K562 (cell line): ENCODE data around the gene CFAP20DC. TPM values are rescaled to one million over a fixed set of nuclear protein-coding genes. Genes with fewer than 3 reads are reported as not detected.

Experiments used
- ATAC-seq: fragments of 200-7000 bp; cut with Tn5 transposase; 3 replicates; pipeline ENCODE4 v1.9.1; 2020; ENCODE audit warnings: moderate library complexity
- BruUV-seq: library from RNA; stranded (reverse); fragments of 400-500 nt; replicated peaks from 2 replicates; lab custom pipeline; 2021; lab: Mats Ljungman, UMichigan
- CTCF ChIA-PET: fragments of 300-600 bp; formaldehyde crosslinking; extraction: SDS; loops from one replicate; lab custom pipeline; 2021; ENCODE audit warnings: low intra/inter-chr PET ratio; lab: Yijun Ruan, JAX
- POLR2A ChIA-PET: fragments of 300-600, 350-650 bp; sonication (Branson Sonifier 250); formaldehyde crosslinking; extraction: SDS; loops from one replicate; lab custom pipeline; 2021; ENCODE audit warnings: antibody characterized with exemption, inconsistent platforms; lab: Yijun Ruan, JAX
- DNase-seq, 4 experiments: peaks; one replicate each; pipeline versions ENCODE4 v3.0.0 to v3.0.0-alpha.2; 2011 to 2018; ENCODE audit warnings: low spot score in 3 of 4, mixed read lengths in 3 of 4; ENCODE audit errors: extremely low read depth in 1 of 4
- FAIRE-seq: peaks from 2 replicates; lab custom pipeline; 2011; peaks lifted over from hg19 to GRCh38; lab: Jason Lieb, UNC
- H2AFZ ChIP-seq: 2 replicates; pipeline ENCODE4 v1.6.0; 2011; ENCODE audit warnings: low read depth, low read length, control low read depth, inconsistent platforms
- H3K27ac ChIP-seq: fragments of 200-600 bp; 3 replicates; pipeline ENCODE4 v1.8.0; 2011; ENCODE audit warnings: low read depth, mild to moderate bottlenecking, control low read depth, inconsistent platforms, low read length, moderate library complexity, mixed read lengths; ENCODE audit errors: extremely low read depth
- H3K27me3 ChIP-seq, 2 experiments: fragments of 300-600 bp in 1 of 2; 2 replicates in 1 of 2; 3 replicates in 1 of 2; pipeline versions ENCODE4 v1.6.0 to v1.8.0; 2011; ENCODE audit warnings: inconsistent platforms in 2 of 2, low read length in 2 of 2, mild to moderate bottlenecking in 1 of 2, mixed read lengths in 1 of 2, moderate library complexity in 1 of 2; ENCODE audit not compliant: control insufficient read depth in 2 of 2, insufficient read depth in 2 of 2
- H3K36me3 ChIP-seq: fragments of 300-600 bp; 3 replicates; pipeline ENCODE4 v1.8.0; 2011; ENCODE audit warnings: mild to moderate bottlenecking, low read length, inconsistent platforms; ENCODE audit not compliant: control insufficient read depth, insufficient read depth
- H3K4me1 ChIP-seq, 2 experiments: fragments of 200-600 bp in 1 of 2; replicated peaks in 1 of 2; 2 replicates in 1 of 2; 3 replicates in 1 of 2; pipeline versions ENCODE4 v1.5.1 to v1.8.0; 2011; ENCODE audit warnings: inconsistent platforms in 2 of 2, low read length in 2 of 2, mild to moderate bottlenecking in 1 of 2, mixed read lengths in 1 of 2, moderate library complexity in 1 of 2; ENCODE audit not compliant: control insufficient read depth in 2 of 2, insufficient read depth in 2 of 2
- H3K4me2 ChIP-seq: 2 replicates; pipeline ENCODE4 v1.6.1; 2011; ENCODE audit warnings: low read length, control low read depth, inconsistent platforms, mixed read lengths; ENCODE audit not compliant: insufficient read depth
- H3K4me3 ChIP-seq: fragments of 200-600 bp; sonication (generic), shearing (Covaris generic); 2 replicates; pipeline ENCODE4 v1.5.1; 2016; ENCODE audit warnings: control low read depth, inconsistent platforms
- H3K79me2 ChIP-seq: fragments of 200-600 bp; 3 replicates; pipeline ENCODE4 v1.8.0; 2011; ENCODE audit warnings: low read length, inconsistent platforms; ENCODE audit not compliant: control insufficient read depth, insufficient read depth
- H3K9ac ChIP-seq, 2 experiments: 2 replicates each; pipeline versions ENCODE4 v1.6.0 to v1.6.1; 2011; ENCODE audit warnings: low read depth in 2 of 2, low read length in 2 of 2, control low read depth in 1 of 2, inconsistent platforms in 1 of 2, mild to moderate bottlenecking in 1 of 2, mixed read lengths in 1 of 2; ENCODE audit not compliant: insufficient read depth in 1 of 2
- H3K9me1 ChIP-seq: one replicate; pipeline ENCODE4 v1.6.0; 2011; ENCODE audit warnings: inconsistent platforms, mild to moderate bottlenecking, low read length, moderate library complexity; ENCODE audit not compliant: control insufficient read depth, insufficient read depth
- H3K9me3 ChIP-seq: replicated peaks from 2 replicates; pipeline ENCODE4 v1.5.1; 2011; ENCODE audit warnings: low read depth, low read length, inconsistent platforms; ENCODE audit not compliant: control insufficient read depth, insufficient read depth
- H4K20me1 ChIP-seq: replicated peaks from 2 replicates; pipeline ENCODE4 v1.6.1; 2011; ENCODE audit warnings: low read length, inconsistent platforms, mixed read lengths; ENCODE audit not compliant: control insufficient read depth, insufficient read depth
- DNMT1 ChIP-seq: fragments of 450-650 bp; IDR thresholded peaks from 2 replicates; pipeline ENCODE4 v1.6.1; 2016; ENCODE audit warnings: antibody characterized with exemption, mild to moderate bottlenecking
- HEY1 ChIP-seq: fragments of 250-450 bp; sonication (Bioruptor Pico); IDR thresholded peaks from 2 replicates; pipeline ENCODE4 v1.5.0; 2020; ENCODE audit warnings: mild to moderate bottlenecking, moderate library complexity, borderline replicate concordance
- IFI16 ChIP-seq: fragments of 250-450 bp; sonication (Bioruptor Pico); IDR thresholded peaks from 2 replicates; pipeline ENCODE4 v2.1.2; 2022; ENCODE audit warnings: mild to moderate bottlenecking, inconsistent platforms
- RAD21 ChIP-seq, 2 experiments: fragments of 250-450 bp in 1 of 2; fragments of 450-650 bp in 1 of 2; sonication (Bioruptor Pico) in 1 of 2; formaldehyde crosslinking in 1 of 2; IDR thresholded peaks in 1 of 2; conservative IDR thresholded peaks in 1 of 2; 2 replicates each; pipeline versions ENCODE4 v1.4.0 to v1.8.0; 2020 to 2022; ENCODE audit warnings: mild to moderate bottlenecking in 2 of 2, moderate library complexity in 1 of 2
- SMC3 ChIP-seq: conservative IDR thresholded peaks from 2 replicates; pipeline ENCODE4 v1.6.1; 2011; ENCODE audit warnings: low read depth, low read length, improper control_type of control experiment; ENCODE audit not compliant: insufficient read depth
- TAF7 ChIP-seq: fragments of 450-650 bp; IDR thresholded peaks from 2 replicates; pipeline ENCODE4 v1.6.1; 2016; ENCODE audit warnings: missing genetic modification characterization, missing compliant biosample characterization
- ZBTB1 ChIP-seq: sonication (generic); formaldehyde crosslinking; IDR thresholded peaks from 2 replicates; pipeline ENCODE4 v1.8.1; 2023; ENCODE audit warnings: missing genetic modification reagents, low read depth, mild to moderate bottlenecking, borderline replicate concordance
- WGBS: fragments of 100-300 bp; shearing (Covaris generic); methylation state at CpG from one replicate; pipeline ENCODE4 v1.1.6; 2016; ENCODE audit warnings: low coverage, mixed read lengths; ENCODE audit not compliant: insufficient coverage; ENCODE audit errors: missing lambda C conversion rate; 5-methylcytosine and 5-hydroxymethylcytosine counted together
- in situ Hi-C: fragments of 300-500 bp; cut with MboI; formaldehyde crosslinking; loops from 4 replicates; pipeline ENCODE4 v1.15.0; 2018; ENCODE audit warnings: inconsistent platforms, mixed read lengths
- intact Hi-C: fragments of 100-400 bp; cut with micrococcal nuclease; formaldehyde crosslinking; loops from 2 replicates; pipeline ENCODE4 v1.14.2; 2022
- polyA plus RNA-seq, 8 experiments: library from polyadenylated mRNA; depleted of rRNA in 4 of 8; stranded (reverse) in 5 of 8; unstranded in 3 of 8; fragments of >200 nt; fragmentation: Nextera tagmentation in 2 of 8; fragmentation: Illumina TruSeq in 1 of 8; extraction: Ambion mirVana in 2 of 8; extraction: Trizol in 1 of 8; gene quantifications; 2 replicates each; pipeline versions ENCODE4 v1.2.1 to v1.2.3, GENCODE V29; 2011 to 2014; ENCODE audit warnings: inconsistent platforms in 1 of 8, missing spikeins in 1 of 8
- total RNA-seq, 7 experiments: library from RNA; depleted of rRNA in 6 of 7; stranded (reverse); fragments of >200 nt in 6 of 7; fragmentation: Illumina TruSeq in 2 of 7; extraction: Trizol in 2 of 7; gene quantifications; 2 replicates each; pipeline versions ENCODE4 v1.2.1 to v1.2.3, GENCODE V29; 2011 to 2021; ENCODE audit warnings: low replicate concordance in 1 of 7
- TF ChIP-seq, protein P1 (sequence below), 2 experiments: fragments of 450-650 bp; formaldehyde crosslinking in 1 of 2; IDR thresholded peaks; 2 replicates each; pipeline versions ENCODE4 v1.4.0 to v1.6.1; 2014 to 2020; ENCODE audit warnings: mild to moderate bottlenecking in 2 of 2, borderline replicate concordance in 1 of 2, low read depth in 1 of 2
- TF ChIP-seq, protein P2 (sequence below), 3 experiments: IDR thresholded peaks in 2 of 3; conservative IDR thresholded peaks in 1 of 3; 2 replicates each; pipeline ENCODE4 v1.5.1; 2011 to 2012; ENCODE audit warnings: low read length in 3 of 3, mild to moderate bottlenecking in 3 of 3, control low read depth in 2 of 3, improper control_type of control experiment in 1 of 3, inconsistent platforms in 1 of 3, low read depth in 1 of 3, mixed read lengths in 1 of 3, moderate library complexity in 1 of 3; ENCODE audit not compliant: insufficient read depth in 2 of 3

Gene CFAP20DC
- total and polyA plus RNA-seq, 9 of the 15 experiments (the other 6 are each of a cell fraction or from before 2014, with no cell fraction given), result 1.6 to 5.9 (median 4.6) TPM

DNA sequence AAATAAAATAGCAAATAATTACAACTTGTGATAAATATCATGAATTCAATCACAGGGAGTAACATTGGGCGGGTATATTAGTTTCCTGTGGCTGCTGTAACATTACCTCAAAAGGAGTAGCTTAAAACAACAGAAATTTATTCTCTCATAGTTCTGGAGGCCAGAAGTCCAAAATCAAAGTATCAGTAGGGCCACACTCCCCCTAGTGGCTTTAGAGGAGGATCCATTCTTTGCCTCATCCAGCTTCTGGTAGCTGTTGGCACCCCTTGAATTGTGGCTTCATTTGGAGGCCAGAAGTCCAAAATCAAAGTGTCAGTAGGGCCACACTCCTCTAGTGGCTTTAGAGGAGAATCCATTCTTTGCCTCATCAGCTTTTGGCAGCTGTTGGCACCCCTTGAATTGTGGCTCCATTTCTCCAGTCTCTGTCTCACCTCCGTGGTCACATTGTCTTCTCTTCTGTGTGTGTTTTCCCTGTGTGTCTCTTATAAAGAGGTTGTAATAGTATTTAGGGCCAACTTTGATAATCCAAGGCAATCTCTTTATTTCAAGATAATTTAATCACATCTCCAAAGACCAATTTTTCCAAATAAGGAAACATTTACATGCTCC, 3.1 kb upstream of the CFAP20DC start:
- BruUV-seq, result no TSS peak
- in situ Hi-C loops, result no loop called here
- 20% methylated on average over 2 of the region's 2 CpGs for WGBS
- no peak overlapping the region for H3K9ac ChIP-seq
- H3K9me3 ChIP-seq, result no peaks in the 10 kb centered on the region
- H3K36me3 ChIP-seq, result no peaks in the 10 kb centered on the region
- CTCF ChIA-PET, result interaction anchor here (1.2 kb wide), 1 partner anchor 229 kb away, joined by 4 read pairs; no protein-coding TSS in a partner anchor
- no peaks in the 10 kb centered on the region for H3K79me2 ChIP-seq
- intact Hi-C loops, result loop anchor here (1.0 to 2.0 kb wide), 2 partner anchors 59 to 228 kb away; no protein-coding TSS in a partner anchor
- H3K4me2 ChIP-seq, result no peak overlapping the region
- no peak for FAIRE-seq
- peak in 1 of 4 experiments; percentile 37 for DNase-seq
- peaks cover 0 to 7% of the 10 kb centered on the region in 2 experiments; a peak in 3 of 5 replicates for H3K4me1 ChIP-seq
- H2AFZ ChIP-seq, result no peak overlapping the region
- no peaks in the 10 kb centered on the region for H3K9me1 ChIP-seq
- POLR2A ChIA-PET, result interaction anchor here (0.7 to 1.1 kb wide), 2 partner anchors 14 to 21 kb away, joined by 3 read pairs; no protein-coding TSS in a partner anchor
- ATAC-seq, result no peak
- H3K27ac ChIP-seq, result no peak overlapping the region
- H4K20me1 ChIP-seq, result no peaks in the 10 kb centered on the region
- no peaks in the 10 kb centered on the region for H3K27me3 ChIP-seq
- no peak overlapping the region for H3K4me3 ChIP-seq
- TF ChIP-seq HEY1 (CRISPR knock-in tag), result no peak
- TF ChIP-seq SMC3, result 0 out of 2 replicates have a peak, but pooled peaks have one; percentile 38
- no peak for TF ChIP-seq ZBTB1 (CRISPR knock-in tag)
- no peak for TF ChIP-seq DNMT1
- TF ChIP-seq, protein P1, sequence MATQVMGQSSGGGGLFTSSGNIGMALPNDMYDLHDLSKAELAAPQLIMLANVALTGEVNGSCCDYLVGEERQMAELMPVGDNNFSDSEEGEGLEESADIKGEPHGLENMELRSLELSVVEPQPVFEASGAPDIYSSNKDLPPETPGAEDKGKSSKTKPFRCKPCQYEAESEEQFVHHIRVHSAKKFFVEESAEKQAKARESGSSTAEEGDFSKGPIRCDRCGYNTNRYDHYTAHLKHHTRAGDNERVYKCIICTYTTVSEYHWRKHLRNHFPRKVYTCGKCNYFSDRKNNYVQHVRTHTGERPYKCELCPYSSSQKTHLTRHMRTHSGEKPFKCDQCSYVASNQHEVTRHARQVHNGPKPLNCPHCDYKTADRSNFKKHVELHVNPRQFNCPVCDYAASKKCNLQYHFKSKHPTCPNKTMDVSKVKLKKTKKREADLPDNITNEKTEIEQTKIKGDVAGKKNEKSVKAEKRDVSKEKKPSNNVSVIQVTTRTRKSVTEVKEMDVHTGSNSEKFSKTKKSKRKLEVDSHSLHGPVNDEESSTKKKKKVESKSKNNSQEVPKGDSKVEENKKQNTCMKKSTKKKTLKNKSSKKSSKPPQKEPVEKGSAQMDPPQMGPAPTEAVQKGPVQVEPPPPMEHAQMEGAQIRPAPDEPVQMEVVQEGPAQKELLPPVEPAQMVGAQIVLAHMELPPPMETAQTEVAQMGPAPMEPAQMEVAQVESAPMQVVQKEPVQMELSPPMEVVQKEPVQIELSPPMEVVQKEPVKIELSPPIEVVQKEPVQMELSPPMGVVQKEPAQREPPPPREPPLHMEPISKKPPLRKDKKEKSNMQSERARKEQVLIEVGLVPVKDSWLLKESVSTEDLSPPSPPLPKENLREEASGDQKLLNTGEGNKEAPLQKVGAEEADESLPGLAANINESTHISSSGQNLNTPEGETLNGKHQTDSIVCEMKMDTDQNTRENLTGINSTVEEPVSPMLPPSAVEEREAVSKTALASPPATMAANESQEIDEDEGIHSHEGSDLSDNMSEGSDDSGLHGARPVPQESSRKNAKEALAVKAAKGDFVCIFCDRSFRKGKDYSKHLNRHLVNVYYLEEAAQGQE (IDR thresholded peaks at IDR 0.05; ENCODE audit: borderline replicate concordance), result peak; percentile 43; the same call in 1 of the 2 replicates
- TF ChIP-seq, protein P1 (CRISPR knock-in tag; IDR thresholded peaks at IDR 0.05; ENCODE audit: low read depth), result no peak
- TF ChIP-seq, protein P2, sequence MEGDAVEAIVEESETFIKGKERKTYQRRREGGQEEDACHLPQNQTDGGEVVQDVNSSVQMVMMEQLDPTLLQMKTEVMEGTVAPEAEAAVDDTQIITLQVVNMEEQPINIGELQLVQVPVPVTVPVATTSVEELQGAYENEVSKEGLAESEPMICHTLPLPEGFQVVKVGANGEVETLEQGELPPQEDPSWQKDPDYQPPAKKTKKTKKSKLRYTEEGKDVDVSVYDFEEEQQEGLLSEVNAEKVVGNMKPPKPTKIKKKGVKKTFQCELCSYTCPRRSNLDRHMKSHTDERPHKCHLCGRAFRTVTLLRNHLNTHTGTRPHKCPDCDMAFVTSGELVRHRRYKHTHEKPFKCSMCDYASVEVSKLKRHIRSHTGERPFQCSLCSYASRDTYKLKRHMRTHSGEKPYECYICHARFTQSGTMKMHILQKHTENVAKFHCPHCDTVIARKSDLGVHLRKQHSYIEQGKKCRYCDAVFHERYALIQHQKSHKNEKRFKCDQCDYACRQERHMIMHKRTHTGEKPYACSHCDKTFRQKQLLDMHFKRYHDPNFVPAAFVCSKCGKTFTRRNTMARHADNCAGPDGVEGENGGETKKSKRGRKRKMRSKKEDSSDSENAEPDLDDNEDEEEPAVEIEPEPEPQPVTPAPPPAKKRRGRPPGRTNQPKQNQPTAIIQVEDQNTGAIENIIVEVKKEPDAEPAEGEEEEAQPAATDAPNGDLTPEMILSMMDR (IDR thresholded peaks at IDR 0.05 in 2 of 3, conservative IDR thresholded peaks at IDR 0.05 in 1 of 3; ENCODE audit: insufficient read depth in 2 of 3, low read depth in 1 of 3, low read length in 3 of 3), result peak; percentile 37 to 48 (median 48); a peak in 4 of 6 replicates
- TF ChIP-seq RAD21 (CRISPR knock-in tag; conservative IDR thresholded peaks at IDR 0.05 in 1 of 2, IDR thresholded peaks at IDR 0.05 in 1 of 2), result peak; percentile 21 to 69; a peak in 2 of 4 replicates
- TF ChIP-seq TAF7 (tag), result no peak
- no peak for TF ChIP-seq IFI16 (CRISPR knock-in tag)
